ENCODE data around the gene PTPRJ. TPM values are rescaled to one million over a fixed set of nuclear protein-coding genes. Genes with fewer than 3 reads are reported as not detected.

PTPRJ gene
- total RNA-seq, 1 experiment from 2014 or later, result 43.7 TPM

DNA sequence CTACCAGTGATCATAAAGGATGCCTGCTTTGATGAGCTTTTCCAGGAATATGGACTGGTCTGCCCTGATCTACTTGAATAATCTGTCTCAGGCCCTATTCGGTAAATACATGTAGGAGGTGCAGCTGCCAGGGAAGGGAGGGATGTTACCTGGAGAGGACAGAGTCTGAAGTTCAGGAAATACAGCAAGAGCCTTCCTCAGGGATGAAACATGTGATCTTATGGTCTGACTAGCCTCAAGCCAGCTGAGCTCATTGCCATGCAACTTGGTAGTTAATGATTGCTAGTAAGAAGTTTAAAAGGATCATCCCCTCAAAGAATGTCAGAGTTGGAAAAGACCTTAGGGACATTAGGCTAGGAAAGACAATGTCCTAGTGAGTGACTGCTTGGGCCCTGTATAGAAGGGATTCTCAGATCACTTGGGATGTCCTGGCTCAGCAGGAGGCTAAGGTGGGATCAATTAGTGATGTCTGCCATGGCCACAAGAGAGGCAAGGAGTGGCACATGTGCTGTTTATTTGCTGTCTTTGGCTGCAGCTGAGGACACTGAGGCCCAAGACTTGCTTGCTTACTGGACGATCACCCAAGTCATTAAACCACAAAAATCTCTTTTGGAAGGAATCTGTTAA, 18.5 kb downstream of the PTPRJ start:
- Histone ChIP-seq H3K27me3 (ENCODE audit: insufficient read depth, low read depth) (no peaks in the 10 kb centered on the region), H3F3A (ENCODE audit: insufficient read depth, low read depth) (peaks cover 15% of the 10 kb centered on the region; the same call in 1 of the 2 replicates), H4K20me1 (ENCODE audit: insufficient read depth) (peaks cover 13% of the 10 kb centered on the region; the same call in 1 of the 2 replicates), H3K4me3 (no peak overlapping the region), H3K9me3 (ENCODE audit: insufficient read depth, low read depth) (no peaks in the 10 kb centered on the region), H3K4me1 (replicated peaks; ENCODE audit: insufficient read depth) (peaks cover 3% of the 10 kb centered on the region; the same call in 1 of the 2 replicates), H3K4me2 (no peak overlapping the region), H3K36me3 (ENCODE audit: low read depth) (no peaks in the 10 kb centered on the region), H3K9me2 (ENCODE audit: insufficient read depth) (no peaks in the 10 kb centered on the region), H3K79me2 (ENCODE audit: low read depth) (peaks cover 78% of the 10 kb centered on the region), H2AFZ (no peak overlapping the region), H3K27ac (no peak overlapping the region)
- TF ChIP-seq, protein P1, sequence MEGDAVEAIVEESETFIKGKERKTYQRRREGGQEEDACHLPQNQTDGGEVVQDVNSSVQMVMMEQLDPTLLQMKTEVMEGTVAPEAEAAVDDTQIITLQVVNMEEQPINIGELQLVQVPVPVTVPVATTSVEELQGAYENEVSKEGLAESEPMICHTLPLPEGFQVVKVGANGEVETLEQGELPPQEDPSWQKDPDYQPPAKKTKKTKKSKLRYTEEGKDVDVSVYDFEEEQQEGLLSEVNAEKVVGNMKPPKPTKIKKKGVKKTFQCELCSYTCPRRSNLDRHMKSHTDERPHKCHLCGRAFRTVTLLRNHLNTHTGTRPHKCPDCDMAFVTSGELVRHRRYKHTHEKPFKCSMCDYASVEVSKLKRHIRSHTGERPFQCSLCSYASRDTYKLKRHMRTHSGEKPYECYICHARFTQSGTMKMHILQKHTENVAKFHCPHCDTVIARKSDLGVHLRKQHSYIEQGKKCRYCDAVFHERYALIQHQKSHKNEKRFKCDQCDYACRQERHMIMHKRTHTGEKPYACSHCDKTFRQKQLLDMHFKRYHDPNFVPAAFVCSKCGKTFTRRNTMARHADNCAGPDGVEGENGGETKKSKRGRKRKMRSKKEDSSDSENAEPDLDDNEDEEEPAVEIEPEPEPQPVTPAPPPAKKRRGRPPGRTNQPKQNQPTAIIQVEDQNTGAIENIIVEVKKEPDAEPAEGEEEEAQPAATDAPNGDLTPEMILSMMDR (conservative IDR thresholded peaks at IDR 0.05), result no peak
- BruUV-seq (replicated peaks), result no TSS peak
- no peak for DNase-seq
- ChIA-PET POLR2A (ENCODE audit: unreplicated experiment) (no interaction called here), CTCF (no interaction called here)
- intact Hi-C loops (cut with micrococcal nuclease; ENCODE audit: unreplicated experiment), result no loop called here

DNA sequence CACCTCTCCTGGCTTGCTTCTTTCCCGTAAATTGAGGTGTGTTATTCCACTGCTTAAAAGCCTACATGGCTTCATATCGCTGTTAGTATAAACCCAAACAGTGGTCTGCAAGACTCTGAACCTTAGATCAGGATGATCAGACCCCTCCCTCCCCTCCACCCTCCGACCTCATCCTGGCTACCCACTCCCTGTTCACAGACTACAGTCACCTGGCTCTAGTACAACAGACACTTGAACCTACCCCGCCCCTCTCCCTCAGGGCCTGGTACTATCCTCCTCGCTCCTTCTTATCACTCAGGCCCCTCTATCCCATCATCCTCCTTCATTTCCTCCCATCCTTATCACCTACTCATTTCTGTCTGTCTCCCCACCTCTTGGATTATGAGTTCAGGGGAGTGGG, 20.1 kb downstream of the PTPRJ start:
- ChIA-PET CTCF (interaction anchor here (0.7 kb wide), 2 partner anchors 60 to 108 kb away, joined by 3 read pairs; no protein-coding TSS in a partner anchor), POLR2A (ENCODE audit: unreplicated experiment) (interaction anchor here (0.6 kb wide), 1 partner anchor 1295 kb away, joined by 3 read pairs; no protein-coding TSS in a partner anchor)
- Histone ChIP-seq H3K4me2 (no peak overlapping the region), H2AFZ (no peak overlapping the region), H3K4me1 (replicated peaks; ENCODE audit: insufficient read depth) (peaks cover 16% of the 10 kb centered on the region), H3K79me2 (ENCODE audit: low read depth) (peaks cover 80% of the 10 kb centered on the region), H3K27me3 (ENCODE audit: insufficient read depth, low read depth) (no peaks in the 10 kb centered on the region), H3K9me3 (ENCODE audit: insufficient read depth, low read depth) (no peaks in the 10 kb centered on the region), H4K20me1 (ENCODE audit: insufficient read depth) (peaks cover 16% of the 10 kb centered on the region), H3K9me2 (ENCODE audit: insufficient read depth) (no peaks in the 10 kb centered on the region), H3K36me3 (ENCODE audit: low read depth) (no peaks in the 10 kb centered on the region), H3F3A (ENCODE audit: insufficient read depth, low read depth) (peaks cover 18% of the 10 kb centered on the region; the same call in 1 of the 2 replicates), H3K27ac (no peak overlapping the region), H3K4me3 (no peak overlapping the region)
- TF ChIP-seq, protein P1 (conservative IDR thresholded peaks at IDR 0.05), result no peak
- no peak for TF ChIP-seq EZH2 (IDR thresholded peaks at IDR 0.05; ENCODE audit: low read depth)
- BruUV-seq (replicated peaks), result no TSS peak
- intact Hi-C loops (cut with micrococcal nuclease; ENCODE audit: unreplicated experiment), result no loop called here
- no peak for DNase-seq

DNA sequence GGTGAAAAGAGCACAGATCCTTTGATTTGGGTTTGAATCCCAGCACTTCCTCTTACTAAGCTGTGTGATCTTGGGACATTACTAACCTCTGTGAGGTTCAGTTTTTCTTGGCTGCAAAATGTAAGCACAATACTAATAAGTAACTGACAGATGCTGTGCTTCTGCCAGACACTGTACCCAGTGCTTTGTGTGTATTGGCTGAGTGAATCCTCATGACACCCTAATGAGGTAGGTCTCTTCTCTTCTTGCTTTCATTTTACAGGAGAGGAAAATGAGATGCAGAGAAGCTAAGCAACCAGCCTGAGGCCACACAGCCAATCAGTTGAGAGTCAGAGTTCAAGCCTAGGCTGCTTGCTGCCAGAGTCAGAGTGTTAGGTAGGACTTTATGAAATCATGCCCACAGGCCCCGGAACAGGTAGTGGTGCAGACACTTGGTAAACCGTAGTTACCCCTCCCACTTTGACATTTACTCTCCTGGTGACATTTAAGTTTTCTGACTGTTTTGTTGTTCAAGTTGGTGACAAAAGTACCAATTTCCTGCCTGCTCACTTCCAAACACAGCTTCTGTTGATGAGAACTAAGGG, 21.2 kb downstream of the PTPRJ start:
- no peak overlapping the region for H2AFZ ChIP-seq
- peaks cover 27% of the 10 kb centered on the region for H3K4me1 ChIP-seq (replicated peaks; ENCODE audit: insufficient read depth)
- DNase-seq, result no peak
- H3K27me3 ChIP-seq (ENCODE audit: insufficient read depth, low read depth), result no peaks in the 10 kb centered on the region
- TF ChIP-seq EZH2 (IDR thresholded peaks at IDR 0.05; ENCODE audit: low read depth), result no peak
- TF ChIP-seq, protein P1 (conservative IDR thresholded peaks at IDR 0.05), result no peak
- no TSS peak for BruUV-seq (replicated peaks)
- peaks cover 25% of the 10 kb centered on the region for H4K20me1 ChIP-seq (ENCODE audit: insufficient read depth)
- peaks cover 29% of the 10 kb centered on the region for H3F3A ChIP-seq (ENCODE audit: insufficient read depth, low read depth)
- no peaks in the 10 kb centered on the region for H3K36me3 ChIP-seq (ENCODE audit: low read depth)
- ChIA-PET POLR2A (ENCODE audit: unreplicated experiment) (interaction anchor here (0.7 kb wide), 1 partner anchor 62 kb away, joined by 6 read pairs; no protein-coding TSS in a partner anchor), CTCF (no interaction called here)
- H3K4me3 ChIP-seq, result no peak overlapping the region
- intact Hi-C loops (cut with micrococcal nuclease; ENCODE audit: unreplicated experiment), result no loop called here
- no peaks in the 10 kb centered on the region for H3K9me3 ChIP-seq (ENCODE audit: insufficient read depth, low read depth)
- peaks cover 86% of the 10 kb centered on the region for H3K79me2 ChIP-seq (ENCODE audit: low read depth)
- no peak overlapping the region for H3K4me2 ChIP-seq
- no peaks in the 10 kb centered on the region for H3K9me2 ChIP-seq (ENCODE audit: insufficient read depth)
- H3K27ac ChIP-seq, result no peak overlapping the region

All from PC-9 (cell line).